Activated CD4-positive, alpha-beta T cell treated with anti-CD3 and anti-CD28 coated beads for 24 hours (primary cell): ENCODE measurements around the gene FHIP2A.
"Not testable (repeated sequence)": the region's sequence is repeated elsewhere in the genome, so short reads cannot be mapped to it uniquely, and the experiment has no call there.

Source experiments
- DNase-seq, 2 donors: peaks; one replicate each; pipeline ENCODE4 v3.0.0-alpha.2; 2020; ENCODE audit warnings: low read depth in 2 of 2

Gene FHIP2A

GRCh38 chr10:114821293-114821914 is at the start of gene FHIP2A:
Gene FHIP2A (plus strand): TSS chr10:114821780. CDS start chr10:114822079, 299 bp downstream.
- peak; percentile 67 to 78 for DNase-seq

- DNase-seq = no peak
Observed at GRCh38 chr10:114772496-114773196, 48.9 kb upstream of the FHIP2A start.

- DNase-seq = no peak
Observed at GRCh38 chr10:114773197-114773532, 48.4 kb upstream of the FHIP2A start.

GRCh38 chr10:114775082-114775481 is 46.5 kb upstream of the FHIP2A start:
- not testable (repeated sequence) for DNase-seq

GRCh38 chr10:114777415-114777814 is 44.2 kb upstream of the FHIP2A start:
- DNase-seq = no peak

GRCh38 chr10:114779803-114780576 is 41.6 kb upstream of the FHIP2A start:
- DNase-seq = no peak

GRCh38 chr10:114780577-114781184 is 40.9 kb upstream of the FHIP2A start:
- no peak for DNase-seq

- DNase-seq = no peak
Observed at GRCh38 chr10:114782666-114783065, 38.9 kb upstream of the FHIP2A start.

- DNase-seq = no peak
Observed at GRCh38 chr10:114783686-114784085, 37.9 kb upstream of the FHIP2A start.

- not testable (repeated sequence) for DNase-seq
Observed at GRCh38 chr10:114786492-114786891, 35.1 kb upstream of the FHIP2A start.

GRCh38 chr10:114787131-114787530 is 34.4 kb upstream of the FHIP2A start:
- not testable (repeated sequence) for DNase-seq

GRCh38 chr10:114791768-114792167 is 29.8 kb upstream of the FHIP2A start:
- no peak for DNase-seq

- no peak for DNase-seq
Observed at GRCh38 chr10:114795039-114795438, 26.5 kb upstream of the FHIP2A start.

- no peak for DNase-seq
Observed at GRCh38 chr10:114800361-114800760, 21.2 kb upstream of the FHIP2A start.

GRCh38 chr10:114801411-114801813 is 20.2 kb upstream of the FHIP2A start:
- no peak for DNase-seq

- DNase-seq = no peak
Observed at GRCh38 chr10:114802177-114802576, 19.4 kb upstream of the FHIP2A start.

GRCh38 chr10:114806562-114807391 is 14.8 kb upstream of the FHIP2A start:
- DNase-seq = no peak

- no peak for DNase-seq
Observed at GRCh38 chr10:114808982-114809381, 12.6 kb upstream of the FHIP2A start.

- no peak for DNase-seq
Observed at GRCh38 chr10:114810926-114811325, 10.7 kb upstream of the FHIP2A start.

GRCh38 chr10:114811862-114812261 is 9.7 kb upstream of the FHIP2A start:
- DNase-seq = no peak

- DNase-seq = no peak
Observed at GRCh38 chr10:114815791-114816190, 5.8 kb upstream of the FHIP2A start.
